Body of pancreas (tissue), 4 donors: ENCODE data around the gene CAMTA1.

Experiments
- CTCF ChIP-seq, 7 experiments: fragments of 450-650 bp in 4 of 7; fragments of 200-600 bp in 3 of 7; sonication (generic) in 3 of 7; IDR thresholded peaks; one replicate each; pipeline ENCODE4 v1.5.1; 2016 to 2019; ENCODE audit warnings: antibody characterized with exemption in 7 of 7
- POLR2A ChIP-seq, 3 donors: fragments of 450-650 bp; IDR thresholded peaks; one replicate each; pipeline ENCODE4 v1.6.1; 2016; ENCODE audit warnings: antibody characterized with exemption in 3 of 3, mild to moderate bottlenecking in 2 of 3

DNA sequence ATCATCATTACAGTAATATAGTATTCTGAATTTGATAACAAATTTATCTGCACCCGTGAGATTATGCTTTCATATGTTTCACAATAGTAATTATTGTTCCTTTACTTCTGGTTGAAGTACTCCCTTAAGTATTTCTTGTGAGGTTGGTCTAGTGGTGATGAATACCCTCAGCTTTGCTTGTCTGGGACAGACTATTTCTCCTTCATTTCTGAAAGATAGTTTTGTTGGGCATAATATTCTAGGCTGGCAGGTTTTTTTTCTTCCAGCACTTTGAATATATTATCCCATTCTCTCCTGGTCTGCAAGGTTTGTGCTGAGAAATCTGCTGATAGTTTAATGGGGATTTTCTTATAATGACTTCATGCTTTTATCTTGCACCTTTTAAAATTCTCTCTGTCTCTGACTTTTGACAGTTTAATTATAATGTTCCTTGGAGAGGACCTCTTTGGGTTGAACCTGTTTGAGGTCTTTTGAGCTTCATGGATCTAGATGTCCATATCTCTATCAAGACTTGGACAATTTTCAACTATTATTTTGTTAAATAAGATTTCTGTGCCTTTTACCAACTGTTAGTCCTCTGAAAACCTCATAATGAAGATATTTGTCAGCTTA lies 614.4 kb downstream of the CAMTA1 start:
- TF ChIP-seq CTCF (IDR thresholded peaks at IDR 0.05) = no peak
- no peak for TF ChIP-seq POLR2A (IDR thresholded peaks at IDR 0.05)
